ENCODE results near the gene EN2.

The EN2 gene

DNA sequence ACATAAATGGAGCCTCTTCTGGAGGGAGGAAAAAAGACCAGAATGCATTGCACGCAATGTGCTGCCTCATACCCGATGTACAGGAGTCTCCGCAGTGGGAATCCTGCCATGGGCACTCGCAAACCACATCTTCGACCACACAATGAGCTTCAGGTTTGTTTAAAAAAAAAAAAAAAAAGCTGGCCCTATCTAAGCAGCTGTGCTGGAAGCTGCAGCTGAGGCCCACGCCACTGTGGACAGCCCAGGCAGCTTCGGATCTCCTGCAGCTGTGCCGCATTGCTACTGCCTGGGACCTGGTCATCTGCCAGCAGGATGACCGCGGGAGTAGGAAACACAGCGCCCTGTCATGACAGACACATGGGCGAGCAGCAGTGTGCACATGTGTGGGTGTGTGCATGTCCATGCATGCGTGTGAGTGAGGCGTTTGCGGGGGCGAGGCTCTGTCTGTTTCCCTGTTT lies 26.0 kb downstream of the EN2 start:
- WGBS = 72% methylated on average over 16 of the region's 16 CpGs
- Histone ChIP-seq H3K9me3 (ENCODE audit: insufficient read depth, low read depth, low read length) (no peaks in the 10 kb centered on the region), H3K4me3 (ENCODE audit: low read length) (no peak overlapping the region), H3K4me1 (ENCODE audit: insufficient read depth, low read length) (peaks cover 13% of the 10 kb centered on the region), H3K27me3 (ENCODE audit: insufficient read depth, low read length) (peaks cover 97% of the 10 kb centered on the region), H3K27ac (ENCODE audit: low read depth, low read length) (no peak overlapping the region), H3K36me3 (ENCODE audit: insufficient read depth, low read length) (no peaks in the 10 kb centered on the region), H3K9ac (ENCODE audit: low read depth, low read length) (no peak overlapping the region)

DNA sequence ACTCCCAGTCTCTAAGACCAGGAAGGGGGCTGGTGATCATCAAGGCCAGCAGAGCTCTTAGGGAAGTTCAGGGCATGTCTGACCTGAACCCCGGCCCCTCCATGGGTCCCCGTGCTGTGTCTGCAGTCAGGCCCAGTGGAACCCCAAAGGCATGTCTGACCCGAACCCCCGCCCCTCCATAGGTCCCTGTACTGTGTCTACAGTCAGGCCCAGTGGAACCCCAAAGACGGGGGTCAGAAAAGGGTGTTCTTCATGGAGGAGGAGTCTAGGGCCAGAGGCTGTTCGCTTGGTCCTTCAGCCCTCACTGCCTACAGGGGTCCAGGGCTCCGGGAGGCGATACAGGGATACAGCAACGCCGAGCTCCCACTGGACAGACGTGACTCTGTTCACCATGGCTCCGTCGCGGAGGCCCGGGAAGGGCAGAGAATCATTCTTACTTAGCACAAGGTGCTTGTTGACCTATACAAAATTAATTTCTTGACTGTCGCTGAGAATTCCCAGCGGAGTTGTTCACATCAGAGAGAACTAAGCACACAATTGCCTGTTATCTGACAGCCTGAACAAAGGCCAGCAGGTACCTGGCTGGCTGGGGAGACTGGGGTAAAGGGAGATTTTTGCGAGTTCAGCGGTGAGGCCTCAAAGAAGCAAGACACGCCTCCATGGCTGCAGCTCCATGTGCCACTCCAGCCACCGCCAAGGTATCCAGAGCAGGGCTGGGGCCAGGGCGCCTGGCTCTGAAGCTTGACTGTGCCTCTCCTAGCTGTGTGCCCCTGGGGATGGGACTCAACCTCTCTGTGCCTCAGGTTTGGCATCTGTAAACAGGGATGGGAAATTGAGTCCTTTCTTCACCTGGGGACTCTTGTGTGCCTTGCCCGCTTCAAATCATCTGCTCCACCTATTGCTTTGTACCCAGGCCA lies 26.8 kb downstream of the EN2 start:
- WGBS = 89% methylated on average over 23 of the region's 23 CpGs
- Histone ChIP-seq H3K9me3 (ENCODE audit: insufficient read depth, low read depth, low read length) (no peaks in the 10 kb centered on the region), H3K36me3 (ENCODE audit: insufficient read depth, low read length) (no peaks in the 10 kb centered on the region), H3K27ac (ENCODE audit: low read depth, low read length) (no peak overlapping the region), H3K27me3 (ENCODE audit: insufficient read depth, low read length) (peaks cover 97% of the 10 kb centered on the region), H3K4me3 (ENCODE audit: low read length) (no peak overlapping the region), H3K4me1 (ENCODE audit: insufficient read depth, low read length) (peaks cover 13% of the 10 kb centered on the region), H3K9ac (ENCODE audit: low read depth, low read length) (no peak overlapping the region)

DNA sequence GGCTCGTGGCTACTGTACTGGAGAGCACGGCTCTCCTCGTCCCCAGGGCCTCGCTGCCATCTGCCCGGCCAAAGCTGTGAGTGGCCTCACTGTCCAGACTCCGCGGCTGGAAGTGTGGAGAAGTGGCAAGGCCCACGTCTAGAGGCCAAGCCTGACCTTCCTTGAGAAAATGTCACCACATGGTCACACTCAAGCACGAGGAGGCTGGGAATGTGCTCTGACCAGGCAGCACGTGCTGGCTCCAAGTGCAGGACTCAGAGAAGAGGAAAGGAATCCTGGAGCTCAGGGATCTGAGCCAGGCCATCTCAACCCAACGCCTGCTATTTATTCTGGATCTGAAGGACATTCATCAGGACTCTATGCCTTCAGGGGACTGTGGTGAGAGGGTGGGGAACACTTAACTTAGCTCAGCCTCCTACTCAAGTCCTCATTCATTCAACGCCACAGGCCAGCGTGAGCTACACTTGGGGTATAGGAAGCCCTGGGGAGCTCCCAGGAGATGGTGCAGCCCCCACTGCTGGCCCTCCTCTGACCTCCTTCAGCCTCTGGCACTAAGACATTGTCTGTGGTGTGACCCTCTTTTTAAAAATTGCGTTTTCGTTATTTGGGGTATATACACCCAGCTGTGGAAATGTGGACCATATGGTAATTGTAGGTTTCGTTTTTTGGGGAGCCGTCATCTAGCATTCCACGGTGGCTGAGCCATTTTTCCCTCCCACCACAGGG lies 29.0 kb downstream of the EN2 start:
- Histone ChIP-seq H3K4me3 (ENCODE audit: low read length) (no peak overlapping the region), H3K36me3 (ENCODE audit: insufficient read depth, low read length) (no peaks in the 10 kb centered on the region), H3K27ac (ENCODE audit: low read depth, low read length) (no peak overlapping the region), H3K27me3 (ENCODE audit: insufficient read depth, low read length) (peaks cover 97% of the 10 kb centered on the region), H3K4me1 (ENCODE audit: insufficient read depth, low read length) (peaks cover 23% of the 10 kb centered on the region), H3K9ac (ENCODE audit: low read depth, low read length) (no peak overlapping the region), H3K9me3 (ENCODE audit: insufficient read depth, low read depth, low read length) (no peaks in the 10 kb centered on the region)
- WGBS = 91% methylated on average over 18 of the region's 18 CpGs

DNA sequence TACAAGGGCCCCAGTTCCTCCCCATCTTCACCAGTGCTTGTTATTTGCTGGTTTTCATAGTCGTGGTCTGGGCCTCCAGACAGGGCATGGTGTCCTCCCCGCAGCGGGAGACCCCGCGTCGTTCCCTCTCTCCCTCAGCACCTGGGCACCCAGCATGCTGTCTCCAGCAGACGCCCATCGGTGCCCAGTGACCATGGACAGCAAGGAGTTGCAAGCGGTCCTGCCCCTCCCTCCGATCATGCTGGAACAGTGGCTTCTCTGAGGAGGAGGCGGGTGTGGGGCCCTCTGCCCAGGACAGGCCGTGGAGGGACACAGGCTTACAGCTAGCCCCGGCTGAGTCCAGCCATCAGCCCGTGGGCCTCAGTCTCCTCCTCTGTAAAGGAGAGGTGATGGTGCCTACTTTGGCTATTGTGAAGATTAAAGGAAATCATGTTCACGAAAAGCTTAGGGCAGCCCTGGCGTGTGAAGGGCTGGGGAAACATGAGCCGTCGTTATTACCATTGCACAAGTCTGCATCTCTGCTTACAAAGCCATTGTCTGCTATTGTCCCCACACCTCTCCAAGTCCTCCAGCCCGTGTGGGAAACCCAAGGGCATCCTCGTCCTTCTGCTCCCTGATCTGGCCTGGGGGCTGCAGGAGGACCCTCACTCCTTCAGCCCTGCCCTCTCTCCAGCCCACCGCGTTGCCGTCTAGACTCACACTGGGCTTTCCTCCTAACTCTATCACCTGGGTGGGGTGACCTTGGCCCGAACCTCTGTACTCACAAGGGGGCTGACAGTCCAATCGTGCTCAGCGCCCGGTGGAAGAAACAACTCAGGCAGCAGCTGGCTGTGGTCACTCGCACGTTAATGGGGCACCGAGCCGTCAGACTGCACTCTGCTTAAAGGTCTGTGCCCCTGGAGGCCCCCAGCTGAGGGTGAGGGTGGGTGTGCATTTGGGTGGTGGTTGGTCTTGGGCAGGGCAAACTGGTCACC lies 29.9 kb downstream of the EN2 start:
- peaks cover 24% of the 10 kb centered on the region for H3K4me1 ChIP-seq (ENCODE audit: insufficient read depth, low read length)

DNA sequence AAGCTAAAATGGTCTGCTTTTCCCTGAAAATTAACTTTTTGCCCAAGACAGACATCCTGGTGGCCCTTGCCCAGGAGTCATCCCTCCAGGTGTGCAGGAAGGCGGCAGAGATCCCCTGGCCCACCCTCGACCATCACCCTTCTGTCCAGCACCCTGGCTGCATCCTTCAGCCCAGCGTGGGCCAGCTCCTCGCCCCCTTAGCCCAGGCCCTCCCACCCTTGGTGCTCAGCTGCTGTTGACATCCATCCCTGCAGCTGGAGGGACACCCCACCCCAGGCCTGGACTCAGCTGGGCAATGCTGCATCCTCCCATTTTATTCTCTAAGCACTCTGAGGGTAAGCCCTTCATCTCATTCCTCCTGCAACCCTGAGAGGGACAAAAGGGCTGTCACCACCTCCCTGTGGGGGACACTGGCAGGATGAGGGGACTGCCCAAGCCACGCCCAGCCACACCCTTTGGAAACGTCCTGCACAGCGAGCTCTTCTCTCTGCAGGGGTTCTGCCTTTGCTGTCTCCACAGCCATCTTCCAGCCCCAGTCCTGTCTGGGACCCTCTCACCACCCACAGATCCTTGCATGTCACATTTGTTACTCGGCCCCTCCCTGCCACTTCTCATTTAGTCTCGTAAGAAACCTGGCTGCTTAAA lies 30.7 kb downstream of the EN2 start:
- no peak overlapping the region for H3K9ac ChIP-seq (ENCODE audit: low read depth, low read length)
- H3K4me3 ChIP-seq (ENCODE audit: low read length) = no peak overlapping the region
- peaks cover 16% of the 10 kb centered on the region for H3K4me1 ChIP-seq (ENCODE audit: insufficient read depth, low read length)
- H3K27ac ChIP-seq (ENCODE audit: low read depth, low read length) = no peak overlapping the region
- no peaks in the 10 kb centered on the region for H3K9me3 ChIP-seq (ENCODE audit: insufficient read depth, low read depth, low read length)
- peaks cover 97% of the 10 kb centered on the region for H3K27me3 ChIP-seq (ENCODE audit: insufficient read depth, low read length)
- no peaks in the 10 kb centered on the region for H3K36me3 ChIP-seq (ENCODE audit: insufficient read depth, low read length)
- WGBS = 68% methylated on average over 9 of the region's 9 CpGs

More for the DNA sequence above, 29.9 kb downstream of the EN2 start:
- Histone ChIP-seq H3K4me3 (ENCODE audit: low read length) (no peak overlapping the region), H3K27ac (ENCODE audit: low read depth, low read length) (no peak overlapping the region), H3K9ac (ENCODE audit: low read depth, low read length) (no peak overlapping the region), H3K36me3 (ENCODE audit: insufficient read depth, low read length) (no peaks in the 10 kb centered on the region), H3K27me3 (ENCODE audit: insufficient read depth, low read length) (peaks cover 97% of the 10 kb centered on the region), H3K9me3 (ENCODE audit: insufficient read depth, low read depth, low read length) (no peaks in the 10 kb centered on the region)
- WGBS = 90% methylated on average over 31 of the region's 31 CpGs

DNA sequence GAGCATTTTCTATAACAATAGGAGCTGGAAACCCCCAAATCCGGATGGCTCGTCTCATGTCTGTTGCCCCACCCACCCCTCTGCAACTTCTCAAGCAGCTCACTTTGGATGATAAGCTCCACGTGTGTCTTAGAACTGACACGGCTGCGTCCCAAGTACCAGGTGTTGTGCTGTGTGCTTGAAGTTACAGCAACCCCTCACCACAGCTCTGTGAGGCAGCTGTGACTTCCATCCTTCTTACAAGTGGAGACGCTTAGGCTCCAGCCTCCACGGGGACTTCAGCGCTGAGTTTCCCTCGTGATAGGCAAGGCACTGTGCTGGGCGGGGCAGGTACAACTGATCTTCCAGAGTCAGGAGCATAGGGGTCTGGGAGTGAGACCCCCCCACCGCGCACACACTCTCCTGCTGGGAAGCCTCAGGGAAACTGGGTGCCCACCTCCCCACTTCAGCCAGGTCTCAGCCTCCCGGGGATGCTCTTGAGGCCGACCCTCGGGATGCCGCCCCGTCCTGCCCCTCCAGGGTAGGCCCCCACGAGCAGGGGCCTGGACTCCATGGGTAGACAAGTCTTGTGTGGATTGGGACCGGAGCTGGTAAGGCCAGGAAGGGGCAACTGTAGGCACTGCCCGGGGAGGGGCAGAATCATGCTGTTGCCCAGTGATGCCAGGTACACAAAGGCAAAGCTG lies 31.4 kb downstream of the EN2 start:
- Histone ChIP-seq H3K9me3 (ENCODE audit: insufficient read depth, low read depth, low read length) (no peaks in the 10 kb centered on the region), H3K36me3 (ENCODE audit: insufficient read depth, low read length) (no peaks in the 10 kb centered on the region), H3K4me3 (ENCODE audit: low read length) (no peak overlapping the region), H3K4me1 (ENCODE audit: insufficient read depth, low read length) (peaks cover 14% of the 10 kb centered on the region), H3K27me3 (ENCODE audit: insufficient read depth, low read length) (peaks cover 97% of the 10 kb centered on the region), H3K27ac (ENCODE audit: low read depth, low read length) (no peak overlapping the region), H3K9ac (ENCODE audit: low read depth, low read length) (no peak overlapping the region)
- WGBS = 85% methylated on average over 20 of the region's 20 CpGs

DNA sequence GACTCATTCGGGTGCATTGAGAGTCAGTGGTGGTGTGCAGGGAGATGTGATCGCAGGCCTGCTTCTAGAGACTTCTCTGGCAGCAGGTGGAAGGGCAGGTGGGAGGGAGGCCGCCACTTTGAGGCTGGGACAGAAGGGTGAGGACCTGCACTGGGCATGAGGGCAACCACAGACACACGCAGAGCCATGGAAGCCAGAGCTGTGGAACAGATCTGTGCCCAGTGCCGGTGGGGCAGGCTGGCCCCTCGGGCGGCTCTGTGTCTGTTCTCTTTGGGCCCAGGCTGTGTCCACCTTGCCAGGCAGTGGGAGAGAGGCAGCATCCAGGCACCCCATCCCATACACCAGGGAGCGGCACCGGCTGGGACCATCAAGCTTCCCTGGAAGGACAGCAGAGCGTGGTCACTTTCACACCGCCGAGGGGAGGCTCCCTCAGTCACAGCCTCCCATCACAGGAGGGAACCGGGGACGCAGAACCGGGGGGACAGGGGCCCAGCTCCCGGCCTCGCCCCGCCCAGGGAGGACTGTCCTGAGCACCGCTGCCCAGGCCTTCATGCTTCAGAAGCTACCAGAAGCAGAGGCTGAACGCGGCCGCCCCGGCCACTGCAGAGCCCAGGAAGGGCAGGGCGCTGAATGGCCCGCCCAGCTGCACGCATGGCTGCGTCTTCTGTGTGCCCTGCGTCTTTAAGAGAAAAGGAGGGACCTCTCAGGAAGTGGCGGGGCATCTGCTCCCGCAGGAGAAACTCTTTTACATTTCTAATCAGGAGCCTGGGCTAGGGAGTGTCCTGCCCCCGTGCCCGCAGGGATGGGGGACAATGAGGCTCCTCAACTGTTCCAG lies 32.1 kb downstream of the EN2 start:
- Histone ChIP-seq H3K4me3 (ENCODE audit: low read length) (peak overlapping the region; percentile 46), H3K27me3 (ENCODE audit: insufficient read depth, low read length) (peaks cover 97% of the 10 kb centered on the region), H3K9ac (ENCODE audit: low read depth, low read length) (no peak overlapping the region), H3K27ac (ENCODE audit: low read depth, low read length) (peak overlapping the region; percentile 46; the same call in 1 of the 2 replicates), H3K9me3 (ENCODE audit: insufficient read depth, low read depth, low read length) (no peaks in the 10 kb centered on the region), H3K4me1 (ENCODE audit: insufficient read depth, low read length) (peaks cover 14% of the 10 kb centered on the region), H3K36me3 (ENCODE audit: insufficient read depth, low read length) (no peaks in the 10 kb centered on the region)
- WGBS = 44% methylated on average over 32 of the region's 32 CpGs

DNA sequence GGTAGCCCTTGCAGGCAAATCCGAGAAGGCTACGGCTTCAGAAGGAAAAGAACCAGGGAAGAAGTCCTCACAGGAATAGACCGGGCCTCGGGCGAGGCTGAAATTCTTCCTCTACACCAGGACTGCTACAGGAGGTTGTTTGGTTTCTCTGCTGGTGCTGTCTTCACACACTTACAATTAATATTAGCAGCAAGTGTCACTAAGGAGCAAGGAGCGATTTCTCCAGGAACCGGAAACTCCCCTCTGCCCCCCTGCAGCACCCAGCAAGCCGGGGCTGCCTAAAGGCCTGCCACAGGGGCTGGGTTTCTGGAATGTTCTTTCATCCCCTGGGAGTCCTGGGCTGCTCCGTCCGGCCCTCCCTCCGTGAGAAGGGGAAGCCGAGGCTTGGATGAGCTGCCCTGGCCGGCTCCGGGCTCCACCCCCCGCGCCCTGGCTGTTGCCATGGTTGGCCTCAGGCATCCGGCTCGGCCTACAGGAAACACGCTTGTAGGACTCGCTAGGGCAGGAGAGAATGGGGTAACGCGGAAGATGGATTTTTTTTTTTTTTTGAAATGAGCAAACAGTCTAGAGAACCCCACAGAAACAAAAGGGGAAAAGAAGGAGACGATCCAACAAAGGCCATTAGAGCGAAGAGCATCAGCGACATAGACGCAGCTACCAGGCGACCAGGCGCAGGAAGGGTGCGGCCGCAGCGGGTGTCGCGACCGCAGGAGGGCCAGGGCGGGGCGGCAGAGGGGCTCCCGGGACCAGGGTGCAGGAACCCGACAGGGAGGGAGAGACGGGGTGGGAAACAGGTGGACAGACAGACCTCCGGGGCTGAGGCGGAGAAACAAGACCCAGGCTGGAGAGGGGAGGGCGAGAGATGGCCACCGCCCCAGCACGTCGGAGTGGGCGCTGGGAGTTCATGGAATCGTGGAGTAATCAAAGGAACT lies 33.0 kb downstream of the EN2 start:
- Histone ChIP-seq H3K27ac (ENCODE audit: low read depth, low read length) (peak overlapping the region; percentile 46; the same call in 1 of the 2 replicates), H3K36me3 (ENCODE audit: insufficient read depth, low read length) (no peaks in the 10 kb centered on the region), H3K4me1 (ENCODE audit: insufficient read depth, low read length) (peaks cover 17% of the 10 kb centered on the region), H3K9me3 (ENCODE audit: insufficient read depth, low read depth, low read length) (no peaks in the 10 kb centered on the region), H3K4me3 (ENCODE audit: low read length) (peak overlapping the region; percentile 46), H3K9ac (ENCODE audit: low read depth, low read length) (no peak overlapping the region), H3K27me3 (ENCODE audit: insufficient read depth, low read length) (peaks cover 97% of the 10 kb centered on the region)
- WGBS = 26% methylated on average over 47 of the region's 47 CpGs

DNA sequence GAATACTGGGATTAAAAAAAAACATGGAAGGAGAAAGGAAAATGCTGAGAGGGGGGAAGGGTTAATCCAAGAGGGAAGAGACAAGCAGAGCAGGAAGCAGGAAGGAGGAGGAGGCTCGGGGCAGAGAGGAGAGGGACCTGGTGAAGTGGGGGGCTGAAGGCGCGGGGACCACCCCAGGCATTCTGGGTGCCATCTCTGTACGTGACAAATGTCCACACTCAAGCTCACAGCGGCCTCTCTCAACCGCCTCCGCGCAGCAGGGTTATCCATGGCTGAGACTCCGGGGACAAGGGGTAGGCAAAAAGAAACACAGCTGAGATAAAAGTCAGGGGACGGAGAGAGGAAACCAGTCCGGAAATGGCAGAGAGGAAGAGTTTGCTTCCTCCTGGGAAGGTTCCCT lies 33.9 kb downstream of the EN2 start:
- H3K4me3 ChIP-seq (ENCODE audit: low read length) = peak overlapping the region; percentile 46
- H3K36me3 ChIP-seq (ENCODE audit: insufficient read depth, low read length) = no peaks in the 10 kb centered on the region
- H3K27ac ChIP-seq (ENCODE audit: low read depth, low read length) = no peak overlapping the region
- no peaks in the 10 kb centered on the region for H3K9me3 ChIP-seq (ENCODE audit: insufficient read depth, low read depth, low read length)
- WGBS = 62% methylated on average over 11 of the region's 11 CpGs
- no peak overlapping the region for H3K9ac ChIP-seq (ENCODE audit: low read depth, low read length)
- H3K4me1 ChIP-seq (ENCODE audit: insufficient read depth, low read length) = peaks cover 17% of the 10 kb centered on the region
- H3K27me3 ChIP-seq (ENCODE audit: insufficient read depth, low read length) = peaks cover 100% of the 10 kb centered on the region
